Body of pancreas (tissue), 4 donors: ENCODE results near the gene AOC1.

Source experiments
- POLR2A ChIP-seq, 3 donors: fragments of 450-650 bp; IDR thresholded peaks; one replicate each; pipeline ENCODE4 v1.6.1; 2016; ENCODE audit warnings: antibody characterized with exemption in 3 of 3, mild to moderate bottlenecking in 2 of 3
- TF ChIP-seq, protein P1 (sequence below), 7 experiments: fragments of 450-650 bp in 4 of 7; fragments of 200-600 bp in 3 of 7; sonication (generic) in 3 of 7; IDR thresholded peaks; one replicate each; pipeline ENCODE4 v1.5.1; 2016 to 2019; ENCODE audit warnings: antibody characterized with exemption in 7 of 7

DNA sequence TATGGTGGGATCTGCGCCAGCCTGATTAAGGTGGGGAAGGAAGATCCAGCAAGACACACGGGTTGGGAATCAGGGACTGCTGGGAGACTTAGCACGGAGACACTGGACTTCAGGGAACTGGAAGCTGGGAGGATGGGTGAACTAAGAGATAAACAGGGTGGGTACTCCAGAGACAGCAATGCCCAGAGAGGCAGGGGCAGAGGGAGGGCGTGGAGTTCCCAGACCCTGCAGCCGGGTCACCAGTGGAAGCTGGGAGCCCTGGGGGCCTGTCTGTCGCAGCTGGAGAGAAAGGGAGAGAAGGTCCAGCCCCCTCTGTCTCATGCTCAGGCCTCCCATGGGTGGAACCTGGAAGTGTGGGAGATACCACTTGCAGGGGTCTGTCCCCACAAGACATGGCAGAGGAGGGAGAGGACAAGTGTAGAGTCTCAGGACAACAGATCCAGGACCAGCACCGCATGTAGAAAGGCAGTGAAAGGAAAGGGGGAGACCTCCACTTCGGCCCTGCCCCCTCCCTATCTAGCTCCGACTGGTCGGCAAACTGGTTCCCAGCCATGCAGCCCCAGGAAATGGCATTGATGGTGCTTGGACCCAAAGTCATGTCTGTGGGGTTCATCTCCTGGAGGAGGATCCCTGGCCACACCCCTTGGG lies 44.4 kb downstream of the AOC1 start:
- TF ChIP-seq, protein P1, sequence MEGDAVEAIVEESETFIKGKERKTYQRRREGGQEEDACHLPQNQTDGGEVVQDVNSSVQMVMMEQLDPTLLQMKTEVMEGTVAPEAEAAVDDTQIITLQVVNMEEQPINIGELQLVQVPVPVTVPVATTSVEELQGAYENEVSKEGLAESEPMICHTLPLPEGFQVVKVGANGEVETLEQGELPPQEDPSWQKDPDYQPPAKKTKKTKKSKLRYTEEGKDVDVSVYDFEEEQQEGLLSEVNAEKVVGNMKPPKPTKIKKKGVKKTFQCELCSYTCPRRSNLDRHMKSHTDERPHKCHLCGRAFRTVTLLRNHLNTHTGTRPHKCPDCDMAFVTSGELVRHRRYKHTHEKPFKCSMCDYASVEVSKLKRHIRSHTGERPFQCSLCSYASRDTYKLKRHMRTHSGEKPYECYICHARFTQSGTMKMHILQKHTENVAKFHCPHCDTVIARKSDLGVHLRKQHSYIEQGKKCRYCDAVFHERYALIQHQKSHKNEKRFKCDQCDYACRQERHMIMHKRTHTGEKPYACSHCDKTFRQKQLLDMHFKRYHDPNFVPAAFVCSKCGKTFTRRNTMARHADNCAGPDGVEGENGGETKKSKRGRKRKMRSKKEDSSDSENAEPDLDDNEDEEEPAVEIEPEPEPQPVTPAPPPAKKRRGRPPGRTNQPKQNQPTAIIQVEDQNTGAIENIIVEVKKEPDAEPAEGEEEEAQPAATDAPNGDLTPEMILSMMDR (IDR thresholded peaks at IDR 0.05), result no peak
- TF ChIP-seq POLR2A (IDR thresholded peaks at IDR 0.05), result no peak
